ENCODE data around the gene TIMM8A.

GRCh38 chrX:101369687-101370086 is 21.1 kb upstream of the TIMM8A start:
- TF ChIP-seq EZH2 (IDR thresholded peaks at IDR 0.05; ENCODE audit: borderline replicate concordance, insufficient read depth, low read length, poor library complexity, severe bottlenecking) (no peak), CTCF (IDR thresholded peaks at IDR 0.05; ENCODE audit: poor library complexity, severe bottlenecking) (no peak), TAF1 (IDR thresholded peaks at IDR 0.05; ENCODE audit: low read depth) (no peak), POLR2AphosphoS5 (IDR thresholded peaks at IDR 0.05) (no peak), RAD21 (conservative IDR thresholded peaks at IDR 0.05) (no peak), SMC3 (conservative IDR thresholded peaks at IDR 0.05; ENCODE audit: poor library complexity) (no peak)

All from neural cell (in vitro differentiated cells).